ENCODE data around the gene GART.

DNA sequence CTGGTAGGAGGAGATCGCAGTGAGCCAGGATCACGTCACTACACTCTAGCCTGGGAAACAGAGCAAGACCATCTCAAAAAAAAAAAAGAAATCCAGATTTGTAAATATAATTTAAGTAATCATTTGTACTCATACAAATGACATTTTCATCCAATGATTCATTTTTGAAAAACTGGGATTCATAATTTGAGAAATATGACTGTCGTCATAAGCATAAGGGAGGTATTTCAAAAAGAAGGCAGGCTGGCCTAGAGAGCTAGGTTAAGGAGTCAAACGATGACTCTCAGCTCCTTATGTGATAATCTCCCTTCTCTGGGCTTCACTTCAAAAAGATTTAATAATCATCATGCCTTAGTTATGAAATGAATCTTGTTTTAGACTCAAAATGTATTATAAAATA, 2.3 kb downstream of the GART start:
- TF ChIP-seq, protein P1, sequence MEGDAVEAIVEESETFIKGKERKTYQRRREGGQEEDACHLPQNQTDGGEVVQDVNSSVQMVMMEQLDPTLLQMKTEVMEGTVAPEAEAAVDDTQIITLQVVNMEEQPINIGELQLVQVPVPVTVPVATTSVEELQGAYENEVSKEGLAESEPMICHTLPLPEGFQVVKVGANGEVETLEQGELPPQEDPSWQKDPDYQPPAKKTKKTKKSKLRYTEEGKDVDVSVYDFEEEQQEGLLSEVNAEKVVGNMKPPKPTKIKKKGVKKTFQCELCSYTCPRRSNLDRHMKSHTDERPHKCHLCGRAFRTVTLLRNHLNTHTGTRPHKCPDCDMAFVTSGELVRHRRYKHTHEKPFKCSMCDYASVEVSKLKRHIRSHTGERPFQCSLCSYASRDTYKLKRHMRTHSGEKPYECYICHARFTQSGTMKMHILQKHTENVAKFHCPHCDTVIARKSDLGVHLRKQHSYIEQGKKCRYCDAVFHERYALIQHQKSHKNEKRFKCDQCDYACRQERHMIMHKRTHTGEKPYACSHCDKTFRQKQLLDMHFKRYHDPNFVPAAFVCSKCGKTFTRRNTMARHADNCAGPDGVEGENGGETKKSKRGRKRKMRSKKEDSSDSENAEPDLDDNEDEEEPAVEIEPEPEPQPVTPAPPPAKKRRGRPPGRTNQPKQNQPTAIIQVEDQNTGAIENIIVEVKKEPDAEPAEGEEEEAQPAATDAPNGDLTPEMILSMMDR (IDR thresholded peaks at IDR 0.05) = no peak
- TF ChIP-seq EP300 (IDR thresholded peaks at IDR 0.05) = no peak
- no peak for TF ChIP-seq POLR2AphosphoS5 (IDR thresholded peaks at IDR 0.05)
- no peak for TF ChIP-seq POLR2A (IDR thresholded peaks at IDR 0.05)

Measured in suprapubic skin (tissue), 4 donors.